Esophagus muscularis mucosa (tissue), 3 donors: ENCODE data around the gene PRICKLE1.

Source experiments
- POLR2A ChIP-seq: fragments of 450-650 bp; IDR thresholded peaks from one replicate; pipeline ENCODE4 v1.6.1; 2017; ENCODE audit warnings: antibody characterized with exemption, moderate library complexity, mild to moderate bottlenecking, low read depth
- POLR2AphosphoS5 ChIP-seq, 2 donors: sonication (generic); formaldehyde crosslinking; IDR thresholded peaks; one replicate each; pipeline ENCODE4 v1.6.1; 2017; ENCODE audit warnings: antibody characterized with exemption in 2 of 2
- TF ChIP-seq, protein P1 (sequence below), 3 experiments: fragments of 200-600 bp in 2 of 3; fragments of 450-650 bp in 1 of 3; sonication (generic) in 2 of 3; IDR thresholded peaks; one replicate each; pipeline ENCODE4 v1.5.1; 2017 to 2019; ENCODE audit warnings: antibody characterized with exemption in 3 of 3, mild to moderate bottlenecking in 2 of 3, moderate library complexity in 1 of 3

DNA sequence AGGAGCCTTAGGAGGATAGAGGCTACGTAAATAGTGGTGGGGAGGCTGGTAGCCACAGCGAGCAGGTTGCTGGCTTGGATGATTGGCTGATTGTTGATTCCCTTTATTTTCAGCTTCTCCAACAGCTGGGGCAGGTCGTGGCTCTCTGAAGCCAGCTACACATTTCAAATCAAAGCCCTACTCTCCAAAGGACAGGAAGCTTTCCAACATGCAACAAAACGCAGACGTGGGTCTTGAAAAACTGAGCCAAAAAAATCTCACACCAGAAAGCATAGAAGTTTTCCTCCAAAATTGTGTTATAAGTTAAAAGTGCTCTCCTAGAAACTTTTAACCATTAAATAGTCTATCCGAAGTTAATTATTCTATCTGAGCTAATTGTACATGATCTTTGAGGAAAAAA lies 37.6 kb upstream of the PRICKLE1 start:
- TF ChIP-seq, protein P1, sequence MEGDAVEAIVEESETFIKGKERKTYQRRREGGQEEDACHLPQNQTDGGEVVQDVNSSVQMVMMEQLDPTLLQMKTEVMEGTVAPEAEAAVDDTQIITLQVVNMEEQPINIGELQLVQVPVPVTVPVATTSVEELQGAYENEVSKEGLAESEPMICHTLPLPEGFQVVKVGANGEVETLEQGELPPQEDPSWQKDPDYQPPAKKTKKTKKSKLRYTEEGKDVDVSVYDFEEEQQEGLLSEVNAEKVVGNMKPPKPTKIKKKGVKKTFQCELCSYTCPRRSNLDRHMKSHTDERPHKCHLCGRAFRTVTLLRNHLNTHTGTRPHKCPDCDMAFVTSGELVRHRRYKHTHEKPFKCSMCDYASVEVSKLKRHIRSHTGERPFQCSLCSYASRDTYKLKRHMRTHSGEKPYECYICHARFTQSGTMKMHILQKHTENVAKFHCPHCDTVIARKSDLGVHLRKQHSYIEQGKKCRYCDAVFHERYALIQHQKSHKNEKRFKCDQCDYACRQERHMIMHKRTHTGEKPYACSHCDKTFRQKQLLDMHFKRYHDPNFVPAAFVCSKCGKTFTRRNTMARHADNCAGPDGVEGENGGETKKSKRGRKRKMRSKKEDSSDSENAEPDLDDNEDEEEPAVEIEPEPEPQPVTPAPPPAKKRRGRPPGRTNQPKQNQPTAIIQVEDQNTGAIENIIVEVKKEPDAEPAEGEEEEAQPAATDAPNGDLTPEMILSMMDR (IDR thresholded peaks at IDR 0.05), result no peak
- TF ChIP-seq POLR2A (no peak), POLR2AphosphoS5 (IDR thresholded peaks at IDR 0.05) (no peak)
